HG03103 (cell line): ENCODE data around the gene STPG1.
A peak's percentile ranks its signal among the peaks of the same experiment; 100 is the strongest.

Source experiments
- ATAC-seq: cut with Tn5 transposase; IDR thresholded peaks from one replicate; pipeline ENCODE4 v1.9.1; 2021; ENCODE audit warnings: low read depth; ENCODE audit not compliant: unreplicated experiment

The STPG1 gene

DNA sequence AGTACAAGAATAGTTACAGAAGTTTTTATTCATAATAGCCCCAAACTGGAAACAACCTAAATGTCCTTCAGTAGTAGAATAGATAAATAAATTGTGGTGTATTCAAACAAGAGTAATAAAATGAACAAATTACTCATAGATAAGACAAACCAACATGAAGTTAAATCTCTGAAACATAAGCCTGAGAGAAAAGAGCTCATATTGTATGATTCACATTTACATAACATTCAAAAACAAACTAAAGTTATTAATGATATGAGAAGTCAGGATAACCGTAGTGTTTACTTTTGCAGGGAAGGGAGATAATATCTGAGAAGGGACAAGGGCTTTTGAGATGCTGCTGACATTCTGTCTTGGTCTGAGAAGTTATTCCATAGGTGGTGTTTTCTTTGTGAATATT is 13.5 kb downstream of the STPG1 start:
- ATAC-seq, result no peak

DNA sequence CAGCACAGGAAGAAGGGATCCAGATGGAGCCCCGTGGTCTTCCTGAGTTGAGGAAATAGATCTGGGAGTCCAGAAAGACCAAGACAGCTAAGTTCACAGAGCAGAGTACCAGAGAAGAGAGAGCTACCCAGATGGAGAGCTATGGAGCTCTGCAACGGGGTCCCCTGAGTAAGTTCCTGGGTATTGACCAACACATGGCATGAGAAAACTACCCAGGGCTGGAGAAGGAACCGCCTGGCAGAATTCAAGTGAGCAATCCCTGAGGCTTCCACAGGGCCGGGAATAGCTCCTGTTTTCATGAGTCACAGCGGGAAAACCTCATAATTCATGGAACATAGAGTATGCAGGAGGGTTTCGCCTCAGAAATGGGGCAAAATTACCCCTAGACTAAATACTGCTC is 19.7 kb downstream of the STPG1 start:
- ATAC-seq, result no peak

DNA sequence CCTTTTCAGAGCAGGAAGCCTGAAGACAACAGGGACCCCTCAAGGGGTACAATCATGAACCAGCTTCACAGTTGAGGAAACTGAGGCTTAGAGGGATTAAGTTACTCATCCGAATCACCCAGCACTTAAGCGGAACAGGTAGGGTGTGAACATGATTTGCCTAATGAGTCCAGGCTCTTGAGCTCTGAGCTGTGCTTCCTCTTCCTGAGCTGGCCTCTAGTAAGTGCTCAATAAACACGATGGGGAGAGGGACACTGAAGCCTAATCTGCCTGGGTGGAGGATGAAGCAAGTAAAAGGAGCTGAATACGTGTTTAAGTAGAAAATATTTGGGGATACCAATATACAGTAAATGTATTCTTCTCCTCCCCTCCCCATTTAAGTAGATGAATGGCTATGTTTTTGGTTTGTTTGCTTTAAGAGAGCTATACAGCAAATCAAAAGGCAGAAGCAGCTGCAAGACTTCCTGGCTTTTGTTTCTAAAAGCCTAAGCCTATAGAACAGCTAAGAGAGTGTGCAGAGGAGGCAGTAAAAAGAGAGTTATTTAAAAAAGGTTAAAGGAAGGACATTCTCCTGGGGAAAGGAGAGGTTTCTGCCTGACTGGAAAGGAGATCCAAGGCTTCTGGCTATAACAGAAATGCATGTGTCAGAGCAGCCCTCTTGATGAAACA is 20.5 kb downstream of the STPG1 start:
- no peak for ATAC-seq

- ATAC-seq, result no peak
Observed at GRCh38 chr1:24392604-24392946, 21.0 kb downstream of the STPG1 start.

GRCh38 chr1:24391882-24392603 is 21.5 kb downstream of the STPG1 start:
- ATAC-seq, result peak; percentile 69

GRCh38 chr1:24390924-24391782 is 22.4 kb downstream of the STPG1 start:
- ATAC-seq, result no peak

- ATAC-seq, result no peak
Observed at GRCh38 chr1:24389231-24389678, 24.3 kb downstream of the STPG1 start.

- no peak for ATAC-seq
Observed at GRCh38 chr1:24388331-24388885, 25.2 kb downstream of the STPG1 start.

DNA sequence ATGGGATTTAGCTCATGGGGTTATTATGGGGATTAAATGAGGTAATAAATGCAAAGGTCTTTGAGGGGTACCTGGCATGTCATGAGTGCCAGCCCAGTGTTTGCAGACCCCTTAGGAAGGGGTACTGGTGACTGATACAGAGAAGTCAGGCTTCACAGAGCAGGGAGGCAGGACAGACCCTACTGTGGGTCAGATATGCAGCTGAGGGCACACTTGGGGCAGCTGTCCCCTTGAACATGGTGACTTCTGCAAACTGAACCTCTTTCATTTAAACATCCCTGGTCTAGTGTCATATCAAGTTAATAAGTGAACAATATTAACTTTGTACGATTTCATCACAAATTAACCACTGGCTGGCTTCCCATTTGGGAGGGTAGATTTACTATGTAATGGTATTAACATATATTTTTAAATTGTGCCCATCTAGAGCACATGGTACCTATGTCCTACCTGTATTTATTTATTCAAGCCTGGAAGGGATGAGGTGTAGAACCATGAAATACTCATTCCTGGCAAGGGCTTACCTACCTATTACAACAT is 25.9 kb downstream of the STPG1 start:
- no peak for ATAC-seq

DNA sequence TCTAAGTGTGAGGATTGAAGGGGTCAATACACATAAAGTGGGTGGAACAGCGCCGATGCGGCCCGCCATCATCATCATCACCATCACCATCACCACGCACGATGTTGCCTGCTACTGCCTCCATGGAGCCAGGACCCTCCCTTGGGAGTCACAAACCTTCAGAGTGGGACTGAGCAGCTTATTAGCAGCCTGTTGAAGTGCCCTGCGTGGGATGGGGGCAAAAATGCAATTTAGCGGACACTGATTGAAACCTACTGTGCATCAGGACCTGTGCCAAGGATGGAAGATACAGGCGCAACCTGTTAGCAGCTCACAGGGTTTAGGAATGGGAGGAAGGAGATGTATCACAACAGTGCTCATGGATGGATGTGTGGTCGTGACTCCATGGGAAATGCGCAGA is 26.7 kb downstream of the STPG1 start:
- no peak for ATAC-seq

- ATAC-seq, result no peak
Observed at GRCh38 chr1:24386241-24386640, 27.3 kb downstream of the STPG1 start.

DNA sequence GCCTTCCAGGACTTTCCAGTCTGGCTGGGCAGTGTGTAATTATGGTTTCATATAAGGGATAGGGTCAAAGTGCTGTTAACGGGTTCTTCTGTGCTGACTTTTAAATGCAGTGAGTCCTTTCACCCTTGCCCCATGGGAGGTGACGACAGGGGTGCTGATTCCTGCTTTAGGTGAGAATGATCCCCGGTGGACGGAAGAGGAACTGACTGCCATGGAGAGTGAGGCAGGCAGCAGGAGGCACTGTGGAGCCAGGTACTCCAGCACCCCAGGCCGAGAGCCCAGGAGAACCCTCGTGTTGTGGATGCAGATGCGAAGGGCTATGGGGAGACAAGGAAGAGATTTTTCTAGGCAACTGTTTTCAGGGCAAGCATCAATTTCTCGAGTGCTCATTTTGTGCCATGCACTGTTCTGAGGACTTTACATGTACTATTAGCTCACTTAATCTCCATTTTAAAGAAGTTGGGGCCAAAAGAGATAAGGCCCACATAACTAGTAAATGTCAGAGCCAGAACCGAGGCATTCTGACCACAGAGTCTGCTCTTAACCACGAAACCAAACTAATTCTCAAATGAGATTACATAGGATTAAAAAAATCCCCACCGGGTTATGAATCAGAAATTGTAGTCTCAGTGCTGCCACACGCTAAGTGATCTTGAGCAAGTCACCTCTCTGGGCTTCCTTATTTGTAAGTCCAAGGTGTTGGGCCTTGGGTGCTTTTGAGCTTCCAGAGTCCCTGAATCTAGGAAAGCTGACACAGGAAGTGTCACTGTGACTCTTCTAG is 28.2 kb downstream of the STPG1 start:
- ATAC-seq, result no peak

DNA sequence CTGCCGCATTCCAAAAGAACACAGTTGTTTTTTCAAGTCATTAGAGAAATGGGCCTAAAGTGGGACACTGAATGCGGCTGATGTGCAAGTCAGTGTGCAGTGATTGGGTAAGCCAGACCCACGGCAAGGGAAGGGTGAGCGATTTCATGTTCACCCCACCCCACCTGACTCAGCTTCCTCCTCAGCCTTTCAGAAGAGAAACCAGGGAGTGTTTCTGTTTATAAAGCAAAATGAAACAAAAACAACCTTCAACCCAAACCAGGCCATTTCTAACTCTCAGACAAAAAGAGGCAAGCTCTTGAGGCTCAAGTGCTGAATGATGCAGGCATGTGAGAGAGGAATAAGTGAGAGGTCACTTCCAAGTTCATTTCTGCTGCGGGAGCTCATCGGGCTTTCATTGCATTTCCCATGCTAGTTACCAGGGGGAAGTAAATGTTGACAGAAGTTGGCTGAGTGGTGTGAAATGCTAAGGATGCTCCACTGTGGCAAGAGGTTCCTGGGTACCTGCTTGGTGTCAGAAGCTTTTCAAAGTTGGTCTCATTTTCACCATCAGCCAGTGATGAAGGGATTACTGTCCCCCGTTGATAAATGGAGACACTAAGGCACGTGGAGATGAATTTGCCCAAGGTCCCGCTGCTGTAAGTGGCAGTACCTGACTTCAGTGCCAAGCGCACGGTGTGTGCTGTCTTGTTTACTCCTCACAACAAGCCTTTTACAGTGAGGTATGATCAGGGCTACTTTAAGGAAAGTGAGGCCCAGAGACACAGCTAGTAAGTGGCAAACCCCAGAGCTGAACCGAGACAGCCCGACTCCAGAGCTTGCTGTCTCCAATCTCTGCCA is 29.1 kb downstream of the STPG1 start:
- no peak for ATAC-seq

- no peak for ATAC-seq
Observed at GRCh38 chr1:24383381-24383940, 30.1 kb downstream of the STPG1 start.

DNA sequence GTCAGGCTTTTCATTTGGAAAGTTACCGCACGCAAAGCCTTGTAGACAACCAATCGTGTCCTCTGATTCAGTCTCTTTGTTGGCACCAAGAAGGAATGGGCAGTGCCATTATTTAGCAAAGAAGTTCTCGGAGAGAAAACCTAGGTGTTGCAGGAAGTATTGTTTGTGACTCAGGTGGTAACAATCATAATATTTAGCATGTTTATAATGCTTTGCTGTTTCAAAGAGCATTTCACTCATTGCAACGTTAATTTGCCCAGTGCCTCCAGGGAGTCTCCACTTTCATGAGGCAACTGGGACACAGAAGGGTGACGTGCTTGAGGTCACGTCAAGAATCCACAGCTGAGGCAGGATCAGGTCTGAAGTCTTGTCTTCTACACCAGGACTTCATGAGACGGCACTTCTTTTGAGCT is 31.4 kb downstream of the STPG1 start:
- ATAC-seq, result no peak

DNA sequence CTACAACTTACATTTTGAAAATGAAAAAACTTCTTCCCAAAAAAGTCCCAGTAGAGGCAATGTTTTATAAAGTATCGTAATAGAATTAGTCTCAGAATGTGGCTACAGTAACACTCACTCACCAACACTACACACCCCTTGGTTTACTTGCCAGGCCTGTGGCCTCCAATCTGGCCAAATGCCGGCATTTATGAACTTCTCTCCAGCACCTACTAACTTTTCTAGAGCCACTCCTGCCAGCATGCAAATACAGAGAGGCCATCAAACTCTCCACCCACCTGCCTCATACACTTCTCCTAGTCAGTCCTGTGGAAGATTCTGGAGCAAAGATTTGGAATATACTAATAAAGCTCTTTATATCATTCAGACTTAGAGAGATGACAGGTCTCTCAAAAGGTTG is 32.3 kb downstream of the STPG1 start:
- no peak for ATAC-seq

DNA sequence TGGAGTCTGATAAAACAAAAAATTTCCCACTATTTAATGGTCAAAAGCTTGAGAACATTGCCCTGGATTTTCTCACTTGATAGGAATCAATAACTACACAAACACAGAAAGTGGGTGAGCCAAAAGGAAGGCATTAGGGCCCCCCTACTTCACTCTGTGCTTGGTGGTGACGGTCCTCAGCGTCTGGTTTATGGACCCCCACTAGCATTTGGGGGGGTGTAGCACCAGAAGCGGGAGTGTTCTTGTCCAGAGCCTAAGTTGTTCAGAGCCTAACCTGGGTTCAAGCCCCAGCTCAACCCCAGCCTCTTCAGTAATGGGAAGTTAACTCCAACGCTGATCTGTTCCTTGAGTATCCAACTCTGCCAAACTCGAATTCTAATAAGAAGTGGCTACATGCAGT is 33.1 kb downstream of the STPG1 start:
- no peak for ATAC-seq

- no peak for ATAC-seq
Observed at GRCh38 chr1:24379733-24380315, 33.8 kb downstream of the STPG1 start.
